ENCODE results near the gene KCNIP1.

KCNIP1 gene

DNA sequence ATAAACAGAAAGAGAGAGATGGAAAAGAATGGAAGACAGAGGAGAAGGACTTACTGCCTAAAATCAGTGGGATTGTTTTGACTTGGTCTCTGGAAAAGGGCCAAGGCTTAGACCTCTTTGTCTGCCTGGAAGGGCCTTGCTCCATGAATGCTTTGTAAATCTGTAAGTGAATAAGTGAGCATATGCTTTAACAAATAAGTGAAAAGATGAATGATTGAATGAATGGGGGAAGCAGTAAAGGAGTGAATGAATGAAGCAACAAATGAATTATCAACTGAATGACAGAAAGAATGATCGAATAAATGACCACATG lies 5.5 kb downstream of the KCNIP1 start:
- no peak for DNase-seq

GRCh38 chr5:170510126-170510525 lies 6.3 kb downstream of the KCNIP1 start:
- DNase-seq = no peak

GRCh38 chr5:170510559-170510958 lies 6.7 kb downstream of the KCNIP1 start:
- DNase-seq = no peak

GRCh38 chr5:170511551-170512258 lies 7.9 kb downstream of the KCNIP1 start:
- no peak for DNase-seq

DNA sequence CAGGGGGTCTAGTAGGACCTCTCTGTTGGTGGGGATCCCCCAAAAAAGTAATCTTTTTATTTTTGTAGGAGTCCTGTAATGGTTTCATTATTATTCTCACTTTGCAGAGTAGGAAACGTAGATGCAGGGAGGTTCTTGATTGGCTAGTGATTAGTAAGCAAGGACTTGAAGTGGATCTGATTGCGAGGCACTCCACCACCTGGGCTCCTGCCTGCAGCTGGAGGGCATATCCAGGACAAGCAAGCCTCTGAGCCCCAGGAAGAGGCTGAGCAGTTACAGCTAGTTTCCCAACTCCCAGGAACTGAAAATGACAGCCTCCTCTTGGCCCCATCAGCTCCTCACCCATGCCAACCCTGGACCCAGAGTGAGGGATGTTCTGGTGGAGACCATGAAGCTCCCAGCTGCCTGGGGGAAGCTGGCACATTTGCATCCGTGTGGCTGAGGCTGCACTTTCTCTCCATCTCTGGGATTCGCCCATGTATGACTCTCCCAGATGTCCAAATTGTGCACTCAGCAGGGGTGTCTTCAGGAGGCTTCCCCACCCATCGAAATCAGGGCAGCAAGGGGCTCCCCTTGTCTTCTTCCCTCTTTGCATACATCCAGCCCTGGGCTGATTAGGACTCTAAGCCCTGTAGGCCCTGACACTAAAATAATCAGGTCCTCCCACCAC lies 10.2 kb downstream of the KCNIP1 start:
- no peak for DNase-seq

DNA sequence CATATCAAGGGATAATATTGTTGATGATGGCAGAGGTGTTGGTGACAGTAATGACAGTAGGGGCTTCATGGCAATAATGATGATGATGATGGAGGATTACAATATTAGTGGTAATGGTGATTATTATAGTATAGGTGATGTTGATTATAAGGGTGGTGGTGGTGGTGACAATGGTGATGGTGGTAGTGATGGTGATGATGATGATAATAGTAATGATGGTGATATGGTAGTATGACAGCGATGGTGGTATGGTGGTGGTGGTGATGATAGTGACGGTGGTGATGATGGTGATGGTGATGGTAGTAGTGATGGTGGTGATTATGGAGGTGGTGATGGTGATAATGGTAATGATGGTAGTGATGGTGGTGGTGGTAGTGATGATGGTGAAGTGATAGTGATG lies 13.6 kb downstream of the KCNIP1 start:
- no peak for DNase-seq

- DNase-seq = no peak
Observed at GRCh38 chr5:170518277-170518676, 14.5 kb downstream of the KCNIP1 start.

DNA sequence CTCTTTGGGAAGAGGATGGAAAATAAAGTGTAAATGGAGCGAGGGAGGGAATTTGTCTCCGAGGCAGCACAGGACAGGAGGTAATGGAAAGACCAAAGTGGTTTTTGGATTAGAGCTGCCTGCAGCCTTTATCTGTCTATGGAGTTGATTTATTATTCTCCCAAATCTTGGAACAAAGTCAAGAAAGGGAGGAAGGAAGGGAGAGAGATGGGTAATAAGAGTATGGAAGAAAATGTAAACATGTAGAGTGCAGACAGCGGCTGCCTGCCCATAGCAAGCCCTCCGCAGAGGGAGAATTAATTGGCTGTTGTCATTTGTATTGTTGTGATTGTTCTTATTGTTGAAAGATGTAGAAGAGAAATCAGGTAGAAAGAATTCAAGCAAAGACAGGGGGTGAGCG lies 15.7 kb downstream of the KCNIP1 start:
- no peak for DNase-seq

GRCh38 chr5:170520372-170520771 lies 16.6 kb downstream of the KCNIP1 start:
- DNase-seq = no peak

GRCh38 chr5:170522211-170523141 lies 18.7 kb downstream of the KCNIP1 start:
- no peak for DNase-seq

GRCh38 chr5:170523142-170523551 lies 19.3 kb downstream of the KCNIP1 start:
- DNase-seq = peak; percentile 41 to 50

DNA sequence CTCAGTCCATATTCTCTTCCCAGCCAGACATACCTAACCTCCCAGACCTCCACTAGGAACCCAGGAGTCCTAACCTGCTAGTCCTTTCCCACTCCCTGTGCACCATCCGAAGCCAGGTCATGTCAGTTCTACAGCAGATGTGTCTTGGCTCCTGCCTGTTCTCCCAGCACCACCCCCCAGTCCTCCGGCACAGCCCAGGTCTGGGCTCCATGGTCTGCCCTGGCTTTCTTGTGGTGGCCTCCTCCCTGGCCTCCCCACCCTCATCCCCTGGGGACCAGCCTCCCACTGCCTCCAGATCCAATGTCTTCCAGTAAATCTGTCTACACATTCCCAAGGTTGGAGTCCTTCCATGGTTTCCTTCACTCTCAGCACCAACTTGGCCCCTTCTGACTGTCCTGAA lies 20.0 kb downstream of the KCNIP1 start:
- DNase-seq = no peak

DNA sequence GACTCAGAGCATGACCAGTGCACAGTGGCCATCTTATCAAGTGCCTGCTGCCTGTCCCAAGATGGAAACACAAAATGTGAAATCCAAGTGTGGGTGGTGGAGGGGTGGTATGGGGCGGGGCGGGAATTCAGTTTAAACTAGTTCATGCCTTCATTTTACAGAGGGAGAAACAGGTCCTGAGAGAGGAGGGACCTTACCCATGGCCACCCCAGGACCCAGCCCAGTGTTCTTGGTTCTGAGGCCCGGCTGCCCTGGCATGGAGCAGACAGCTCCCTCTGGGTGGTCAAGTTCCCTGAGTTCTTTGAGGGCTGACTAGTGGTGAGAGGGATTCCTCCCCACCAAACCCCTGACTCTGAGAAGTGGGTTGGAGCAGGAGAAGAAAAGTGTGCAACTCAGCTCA lies 20.8 kb downstream of the KCNIP1 start:
- DNase-seq = no peak

- DNase-seq = no peak
Observed at GRCh38 chr5:170525470-170526211, 21.8 kb downstream of the KCNIP1 start.

GRCh38 chr5:170527991-170528390 lies 24.2 kb downstream of the KCNIP1 start:
- no peak for DNase-seq

DNA sequence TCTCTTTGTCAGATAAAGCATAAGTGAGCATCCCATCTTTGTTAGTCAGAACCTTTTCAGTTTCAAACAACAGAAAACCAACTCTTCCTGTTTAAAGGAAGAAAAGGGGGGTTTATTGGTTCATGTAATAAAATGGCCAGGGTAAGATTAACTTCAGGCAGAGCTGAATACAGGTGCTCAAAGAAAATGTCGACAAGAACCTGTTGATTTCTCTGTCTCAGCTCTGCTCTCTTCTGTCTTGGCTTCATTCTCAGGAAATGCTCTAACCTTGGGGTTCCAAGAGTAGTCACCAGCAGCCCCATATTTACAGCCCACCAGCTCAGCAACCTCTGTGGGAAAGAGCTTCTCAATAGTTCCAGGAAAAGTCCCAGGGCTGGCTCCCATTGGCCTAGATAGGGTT lies 25.2 kb downstream of the KCNIP1 start:
- no peak for DNase-seq

DNA sequence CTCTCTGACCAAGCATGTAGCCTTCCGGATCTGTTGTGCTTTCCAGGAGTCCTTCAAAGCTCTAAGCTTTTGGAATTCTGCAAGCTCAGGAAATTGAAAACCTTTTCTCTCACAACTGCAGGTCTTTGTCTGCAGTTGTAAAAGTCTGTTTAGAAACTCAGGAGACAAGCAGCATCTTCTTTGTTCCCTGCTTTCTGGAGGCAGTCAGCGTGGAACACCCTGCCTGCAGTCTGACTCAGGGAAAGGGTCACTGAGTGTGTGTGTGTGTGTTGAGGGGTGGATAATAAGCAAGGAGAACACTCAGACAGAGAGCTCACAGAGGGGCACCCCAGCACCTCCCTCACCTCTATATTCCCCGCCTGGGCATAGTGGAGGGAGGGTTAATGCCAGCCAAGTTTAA lies 29.1 kb downstream of the KCNIP1 start:
- DNase-seq = no peak

DNA sequence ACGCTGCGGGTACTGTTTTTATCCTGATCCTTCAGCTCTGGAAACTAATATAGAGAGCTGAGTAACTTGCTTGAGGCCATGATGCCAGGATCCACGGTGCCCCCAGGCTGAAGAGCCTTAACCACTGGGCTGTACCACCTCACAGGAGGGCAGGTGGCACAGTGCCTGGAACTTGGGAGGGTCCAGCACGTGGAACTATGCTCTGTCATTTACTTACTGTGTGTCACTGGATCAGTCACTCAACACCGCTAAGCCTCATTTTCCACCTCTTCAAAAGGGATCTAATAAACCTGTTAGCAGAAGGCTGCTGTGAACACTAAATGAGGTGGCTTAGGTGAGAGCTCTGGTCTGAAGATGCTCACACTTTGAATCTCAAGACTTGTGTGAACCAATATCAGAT lies 29.6 kb downstream of the KCNIP1 start:
- no peak for DNase-seq

DNA sequence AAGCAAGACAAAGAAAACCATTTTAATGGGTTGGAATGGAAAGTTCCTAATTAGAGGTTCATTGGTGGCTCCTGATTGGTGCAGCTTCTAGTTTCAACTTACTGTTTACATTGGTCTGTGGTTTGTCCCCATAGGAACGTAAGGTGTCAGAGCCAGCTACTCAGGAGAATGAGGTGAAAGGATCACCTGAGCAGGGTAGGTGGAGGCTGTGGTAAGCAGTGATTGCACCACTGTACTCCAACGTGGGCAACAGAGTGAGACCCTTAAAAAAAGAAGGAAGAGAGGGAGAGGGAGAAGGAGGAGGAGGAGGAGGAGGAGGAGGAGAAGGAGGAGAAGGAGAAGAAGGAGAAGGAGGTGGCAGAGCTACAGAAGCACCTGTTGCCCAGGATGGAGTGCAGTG lies 30.4 kb downstream of the KCNIP1 start:
- no peak for DNase-seq

DNA sequence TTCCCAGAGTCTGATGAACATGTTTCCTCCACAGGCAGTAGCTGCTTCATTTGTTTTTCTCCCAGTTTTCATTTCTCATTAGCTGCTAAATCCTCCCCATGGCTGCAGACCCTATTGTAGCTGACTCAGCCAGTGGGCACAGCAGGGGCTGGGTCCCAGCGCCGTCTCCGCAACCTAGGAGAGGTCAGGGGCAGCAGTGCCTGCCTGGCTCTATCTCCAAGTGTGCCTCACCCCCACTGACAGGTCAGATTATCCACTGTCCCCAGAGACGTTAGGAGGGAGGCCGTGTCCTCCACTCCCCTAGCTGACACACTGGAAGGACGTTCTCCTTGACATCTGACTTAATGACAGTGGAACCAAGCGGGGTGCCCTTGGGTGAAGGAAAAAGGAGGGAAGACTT lies 31.1 kb downstream of the KCNIP1 start:
- DNase-seq = no peak

DNA sequence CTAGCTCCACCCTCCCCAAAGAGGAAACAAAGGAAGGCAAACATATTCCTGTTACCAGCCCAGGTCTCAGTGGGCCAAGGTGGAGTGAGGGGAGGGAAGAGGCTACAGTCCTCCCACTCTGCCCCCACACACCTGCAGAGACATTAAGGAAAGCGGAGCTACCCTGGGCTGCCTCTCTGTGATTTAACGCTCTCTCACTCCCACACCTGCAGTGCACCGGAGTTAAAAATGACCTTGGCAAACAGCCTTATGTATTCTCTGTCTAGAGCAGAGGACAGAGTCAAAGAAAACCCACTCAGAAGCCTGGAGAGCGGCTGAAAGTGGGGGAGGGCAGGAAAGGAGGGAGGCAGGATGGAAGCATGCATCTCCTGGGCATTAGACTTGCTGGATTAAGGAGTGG lies 32.7 kb downstream of the KCNIP1 start:
- no peak for DNase-seq

- DNase-seq = peak; percentile 15 to 19
Observed at GRCh38 chr5:170537451-170538095, 33.8 kb downstream of the KCNIP1 start.

DNA sequence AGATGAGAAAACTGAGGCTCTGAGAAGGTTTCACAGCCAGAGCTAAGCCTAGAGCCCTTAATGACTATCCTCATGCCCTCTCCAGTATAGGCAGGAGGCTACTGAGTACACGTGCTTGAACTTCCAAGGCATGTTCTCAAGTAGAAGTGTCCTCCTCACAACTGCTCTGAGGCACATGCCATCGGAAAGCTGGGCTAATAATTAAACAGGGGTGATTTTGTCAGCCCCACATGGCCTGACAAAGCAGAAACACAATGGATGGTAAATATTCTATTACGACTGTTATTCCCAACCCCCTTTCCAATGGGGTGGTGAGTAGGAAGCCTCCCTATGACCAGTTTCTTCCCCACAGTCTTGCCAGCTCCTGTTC lies 34.3 kb downstream of the KCNIP1 start:
- DNase-seq = no peak

Data from hippocampal formation (tissue), 2 donors.